GM21390 (cell line): ENCODE data around the gene TSR1.

Experiments
- ATAC-seq: cut with Tn5 transposase; IDR thresholded peaks from one replicate; pipeline ENCODE4 v1.9.1; 2021; ENCODE audit not compliant: unreplicated experiment

The TSR1 gene

GRCh38 chr17:2336215-2336851 is at the start of gene TSR1:
Gene TSR1 (minus strand): TSS chr17:2336457. CDS start chr17:2336427, 30 bp downstream.
- peak; percentile 86 for ATAC-seq

- no peak for ATAC-seq
Observed at GRCh38 chr17:2385240-2386210, 49.3 kb upstream of the TSR1 start.

GRCh38 chr17:2384439-2385127 is 48.3 kb upstream of the TSR1 start:
- ATAC-seq, result no peak

- ATAC-seq, result no peak
Observed at GRCh38 chr17:2383628-2384167, 47.4 kb upstream of the TSR1 start.

GRCh38 chr17:2380950-2381649 is 44.8 kb upstream of the TSR1 start:
- ATAC-seq, result no peak

GRCh38 chr17:2380226-2380922 is 44.1 kb upstream of the TSR1 start:
- no peak for ATAC-seq

GRCh38 chr17:2379489-2380225 is 43.4 kb upstream of the TSR1 start:
- ATAC-seq, result no peak

- ATAC-seq, result no peak
Observed at GRCh38 chr17:2378905-2379304, 42.6 kb upstream of the TSR1 start.

- ATAC-seq, result no peak
Observed at GRCh38 chr17:2377659-2378058, 41.4 kb upstream of the TSR1 start.

- no peak for ATAC-seq
Observed at GRCh38 chr17:2376107-2376506, 39.9 kb upstream of the TSR1 start.

- ATAC-seq, result no peak
Observed at GRCh38 chr17:2375406-2375805, 39.1 kb upstream of the TSR1 start.

- ATAC-seq, result no peak
Observed at GRCh38 chr17:2374549-2375285, 38.5 kb upstream of the TSR1 start.

- ATAC-seq, result no peak
Observed at GRCh38 chr17:2373179-2373578, 36.9 kb upstream of the TSR1 start.

GRCh38 chr17:2372681-2373080 is 36.4 kb upstream of the TSR1 start:
- ATAC-seq, result no peak

GRCh38 chr17:2372180-2372579 is 35.9 kb upstream of the TSR1 start:
- ATAC-seq, result no peak

GRCh38 chr17:2371183-2372130 is 35.2 kb upstream of the TSR1 start:
- no peak for ATAC-seq

GRCh38 chr17:2370211-2370589 is 33.9 kb upstream of the TSR1 start:
- no peak for ATAC-seq
